GM18517 (cell line): ENCODE data around the gene RPS2.
"Not testable (repeated sequence)": the region's sequence is repeated elsewhere in the genome, so short reads cannot be mapped to it uniquely, and the experiment has no call there.

Source experiments
- ATAC-seq: cut with Tn5 transposase; IDR thresholded peaks from one replicate; pipeline ENCODE4 v1.9.1; 2021; ENCODE audit warnings: mild to moderate bottlenecking, moderate library complexity; ENCODE audit not compliant: unreplicated experiment

The RPS2 gene

GRCh38 chr16:1942810-1943726, 21.6 kb downstream of the RPS2 start, which contains the start of gene MSRB1:
MSRB1 (minus strand) TSS chr16:1943199; CDS start chr16:1943156, 43 bp downstream.
- peak; percentile 81 for ATAC-seq

GRCh38 chr16:1942047-1942809, 22.4 kb downstream of the RPS2 start:
- ATAC-seq, result no peak

GRCh38 chr16:1941162-1942046, 23.2 kb downstream of the RPS2 start:
- ATAC-seq, result no peak

GRCh38 chr16:1940273-1941161, 24.1 kb downstream of the RPS2 start:
- no peak for ATAC-seq

GRCh38 chr16:1939833-1940232, 24.8 kb downstream of the RPS2 start:
- ATAC-seq, result not testable (repeated sequence)

GRCh38 chr16:1938910-1939309, 25.7 kb downstream of the RPS2 start:
- ATAC-seq, result no peak

- ATAC-seq, result no peak
Observed at GRCh38 chr16:1938316-1938715, 26.3 kb downstream of the RPS2 start.

GRCh38 chr16:1936945-1937479, 27.6 kb downstream of the RPS2 start:
- no peak for ATAC-seq

- no peak for ATAC-seq
Observed at GRCh38 chr16:1933097-1933661, 31.4 kb downstream of the RPS2 start.

- no peak for ATAC-seq
Observed at GRCh38 chr16:1932050-1933028, 32.3 kb downstream of the RPS2 start.

- ATAC-seq, result no peak
Observed at GRCh38 chr16:1930338-1930720, 34.3 kb downstream of the RPS2 start.

- peak; percentile 80 for ATAC-seq
Observed at GRCh38 chr16:1929578-1930337, 34.9 kb downstream of the RPS2 start.

GRCh38 chr16:1929105-1929504, 35.5 kb downstream of the RPS2 start:
- ATAC-seq, result no peak

GRCh38 chr16:1926271-1926670, 38.4 kb downstream of the RPS2 start:
- ATAC-seq, result no peak

- no peak for ATAC-seq
Observed at GRCh38 chr16:1924095-1924494, 40.5 kb downstream of the RPS2 start.

GRCh38 chr16:1923299-1924034, 41.2 kb downstream of the RPS2 start:
- ATAC-seq, result no peak

GRCh38 chr16:1922357-1922756, 42.3 kb downstream of the RPS2 start:
- ATAC-seq, result no peak
